Measurements from ENCODE around the gene INPP5A. TPM values are rescaled to one million over a fixed set of nuclear protein-coding genes. Genes with fewer than 3 reads are reported as not detected.
A peak's percentile ranks its signal among the peaks of the same experiment; 100 is the strongest.

The INPP5A gene
- total RNA-seq, 1 donor from 2014 or later: 105 TPM

GRCh38 chr10:132556994-132557441, 19.4 kb downstream of the INPP5A start:
- H3K27ac ChIP-seq (replicated peaks): no peak overlapping the region
- TF ChIP-seq CTCF (IDR thresholded peaks at IDR 0.05; ENCODE audit: borderline replicate concordance): no peak
- no peaks in the 10 kb centered on the region for H3K36me3 ChIP-seq
- H3K4me1 ChIP-seq: peaks cover 64% of the 10 kb centered on the region
- H3K9me3 ChIP-seq (replicated peaks): no peaks in the 10 kb centered on the region
- intact Hi-C loops (cut with micrococcal nuclease): no loop called here
- H3K4me3 ChIP-seq: no peak overlapping the region
- DNase-seq: peak; percentile 8
- no peaks in the 10 kb centered on the region for H3K27me3 ChIP-seq (ENCODE audit: low read depth)

GRCh38 chr10:132557696-132558515, 20.3 kb downstream of the INPP5A start:
- Histone ChIP-seq H3K9me3 (replicated peaks) (no peaks in the 10 kb centered on the region), H3K4me3 (no peak overlapping the region), H3K36me3 (no peaks in the 10 kb centered on the region), H3K27ac (replicated peaks) (no peak overlapping the region), H3K27me3 (ENCODE audit: low read depth) (no peaks in the 10 kb centered on the region), H3K4me1 (peaks cover 73% of the 10 kb centered on the region)
- TF ChIP-seq CTCF (IDR thresholded peaks at IDR 0.05; ENCODE audit: borderline replicate concordance): no peak
- intact Hi-C loops (cut with micrococcal nuclease): no loop called here
- no peak for DNase-seq

GRCh38 chr10:132558516-132559413, 21.2 kb downstream of the INPP5A start:
- Histone ChIP-seq H3K9me3 (replicated peaks) (no peaks in the 10 kb centered on the region), H3K4me1 (peaks cover 81% of the 10 kb centered on the region), H3K27me3 (ENCODE audit: low read depth) (no peaks in the 10 kb centered on the region), H3K36me3 (no peaks in the 10 kb centered on the region), H3K27ac (replicated peaks) (no peak overlapping the region), H3K4me3 (no peak overlapping the region)
- no peak for DNase-seq
- TF ChIP-seq CTCF (IDR thresholded peaks at IDR 0.05; ENCODE audit: borderline replicate concordance): no peak
- intact Hi-C loops (cut with micrococcal nuclease): no loop called here

- intact Hi-C loops (cut with micrococcal nuclease): no loop called here
- Histone ChIP-seq H3K27me3 (ENCODE audit: low read depth) (no peaks in the 10 kb centered on the region), H3K9me3 (replicated peaks) (no peaks in the 10 kb centered on the region), H3K4me1 (peaks cover 87% of the 10 kb centered on the region), H3K4me3 (no peak overlapping the region), H3K27ac (replicated peaks) (no peak overlapping the region), H3K36me3 (no peaks in the 10 kb centered on the region)
- no peak for TF ChIP-seq CTCF (IDR thresholded peaks at IDR 0.05; ENCODE audit: borderline replicate concordance)
- DNase-seq: no peak
Observed at GRCh38 chr10:132559538-132559937, 22.0 kb downstream of the INPP5A start.

DNA sequence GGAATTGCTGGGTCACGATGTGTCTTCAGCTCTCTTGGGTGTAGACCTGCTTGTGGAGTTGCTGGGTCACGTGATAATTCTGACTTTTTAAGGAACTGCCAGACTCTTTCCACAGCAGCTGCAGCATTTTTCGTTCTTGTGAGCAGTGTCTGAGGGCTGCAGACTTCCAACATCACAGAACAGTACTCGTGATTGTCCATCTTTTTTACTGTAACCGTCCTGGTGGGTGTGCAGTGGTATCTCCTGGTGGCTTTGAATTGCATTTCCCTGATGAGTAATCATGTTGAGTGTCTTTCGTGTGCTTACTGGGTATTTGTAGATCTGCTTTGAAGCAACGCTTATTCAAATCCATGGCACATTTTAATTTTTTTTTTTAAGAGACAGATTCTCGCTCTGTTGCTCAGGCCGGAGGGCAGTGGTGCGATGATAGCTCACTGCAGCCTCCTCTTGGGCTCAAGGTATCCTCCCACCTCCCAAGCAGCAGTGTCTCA, 22.7 kb downstream of the INPP5A start:
- intact Hi-C loops (cut with micrococcal nuclease): no loop called here
- H3K9me3 ChIP-seq (replicated peaks): no peaks in the 10 kb centered on the region
- no peak overlapping the region for H3K27ac ChIP-seq (replicated peaks)
- peaks cover 89% of the 10 kb centered on the region for H3K4me1 ChIP-seq
- H3K4me3 ChIP-seq: no peak overlapping the region
- no peak for TF ChIP-seq CTCF (IDR thresholded peaks at IDR 0.05; ENCODE audit: borderline replicate concordance)
- no peak for DNase-seq
- H3K36me3 ChIP-seq: no peaks in the 10 kb centered on the region
- no peaks in the 10 kb centered on the region for H3K27me3 ChIP-seq (ENCODE audit: low read depth)

All from left ventricle myocardium inferior (tissue), 1 donor.